ENCODE results near the gene SPOCK3. TPM values are rescaled to one million over a fixed set of nuclear protein-coding genes. Genes with fewer than 3 reads are reported as not detected.
"Not testable (repeated sequence)": the region's sequence is repeated elsewhere in the genome, so short reads cannot be mapped to it uniquely, and the experiment has no call there.

Gene SPOCK3
- total and polyA plus RNA-seq, 5 experiments from 2014 or later = not detected

DNA sequence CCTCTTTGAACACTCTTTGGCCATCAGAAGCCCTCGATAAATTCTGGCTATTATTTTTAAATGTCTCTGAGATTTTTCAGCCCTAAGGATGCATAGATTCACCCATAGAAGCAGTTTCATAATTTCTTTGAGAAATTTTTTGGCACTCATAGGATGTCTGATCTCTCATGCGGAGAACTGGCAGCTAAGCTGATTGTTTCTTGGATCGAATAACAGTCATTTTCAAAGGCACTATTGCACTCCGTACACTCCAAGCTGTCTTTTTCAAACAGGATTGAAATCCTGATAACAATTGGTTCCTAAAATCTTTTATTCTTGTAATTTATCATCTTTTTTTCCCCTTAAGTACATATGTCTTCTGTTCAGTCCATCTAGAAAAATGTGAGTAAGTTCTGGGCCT lies 411.9 kb downstream of the SPOCK3 start:
- DNase-seq = no peak
- Mint-ChIP-seq H3K27ac (no peak overlapping the region), H3K4me1 (no peaks in the 10 kb centered on the region), H3K27me3 (no peaks in the 10 kb centered on the region), H3K36me3 (no peaks in the 10 kb centered on the region), H3K4me3 (no peak overlapping the region), H3K9me3 (peaks cover 0 to 25% (median 15%) of the 10 kb centered on the region in 9 donors)
- no peak for ATAC-seq
- POLR2A ChIA-PET = no interaction called here

- Mint-ChIP-seq H3K4me3 (no peak overlapping the region), H3K36me3 (no peaks in the 10 kb centered on the region), H3K27ac (no peak overlapping the region), H3K4me1 (no peaks in the 10 kb centered on the region), H3K9me3 (peaks cover 0 to 27% (median 10%) of the 10 kb centered on the region in 9 donors), H3K27me3 (no peaks in the 10 kb centered on the region)
- no peak for ATAC-seq
- no peak for DNase-seq
- POLR2A ChIA-PET = no interaction called here
These were observed 417.4 kb downstream of the SPOCK3 start for GRCh38 chr4:166816890-166817289.

- DNase-seq (no peak), ATAC-seq (no peak)
- POLR2A ChIA-PET = no interaction called here
- Mint-ChIP-seq H3K4me1 (no peaks in the 10 kb centered on the region), H3K27me3 (no peaks in the 10 kb centered on the region), H3K27ac (no peak overlapping the region), H3K9me3 (peaks cover 0 to 14% (median 7%) of the 10 kb centered on the region in 9 donors), H3K4me3 (no peak overlapping the region), H3K36me3 (no peaks in the 10 kb centered on the region)
These were observed 425.9 kb downstream of the SPOCK3 start for GRCh38 chr4:166808380-166808779.

- H3K4me1 Mint-ChIP-seq = no peaks in the 10 kb centered on the region
- H3K27ac Mint-ChIP-seq = no peak overlapping the region
- no peak for ATAC-seq
- H3K36me3 Mint-ChIP-seq = no peaks in the 10 kb centered on the region
- no peak for DNase-seq
- POLR2A ChIA-PET = no interaction called here
- H3K9me3 Mint-ChIP-seq = peaks cover 0 to 10% (median 3%) of the 10 kb centered on the region in 9 donors
- no peaks in the 10 kb centered on the region for H3K27me3 Mint-ChIP-seq
- no peak overlapping the region for H3K4me3 Mint-ChIP-seq
These were observed 431.9 kb downstream of the SPOCK3 start for GRCh38 chr4:166802346-166802745.

DNA sequence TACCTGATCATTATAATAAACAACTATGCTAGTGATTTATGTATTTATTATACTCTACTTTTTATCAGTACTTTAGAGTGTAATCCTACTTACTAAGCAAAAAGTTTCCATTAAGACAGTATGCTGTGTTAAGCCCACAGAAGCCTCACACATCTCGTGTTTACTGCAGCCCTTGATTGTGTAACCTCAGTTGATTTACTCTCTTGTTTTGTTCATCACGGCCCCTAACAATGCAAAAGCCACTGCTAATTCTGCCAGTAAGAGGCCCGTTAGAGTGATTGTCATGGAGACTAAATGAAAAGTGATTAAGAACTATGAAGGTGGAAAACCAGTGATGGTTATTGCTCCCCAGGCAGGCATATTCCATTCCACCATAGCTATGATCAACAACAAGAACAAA lies 436.2 kb downstream of the SPOCK3 start:
- Mint-ChIP-seq H3K27me3 (no peaks in the 10 kb centered on the region), H3K4me1 (no peaks in the 10 kb centered on the region), H3K27ac (no peak overlapping the region), H3K9me3 (peaks cover 0 to 16% (median 3%) of the 10 kb centered on the region in 9 donors), H3K4me3 (no peak overlapping the region), H3K36me3 (no peaks in the 10 kb centered on the region)
- POLR2A ChIA-PET = no interaction called here
- ATAC-seq = no peak
- no peak for DNase-seq

DNA sequence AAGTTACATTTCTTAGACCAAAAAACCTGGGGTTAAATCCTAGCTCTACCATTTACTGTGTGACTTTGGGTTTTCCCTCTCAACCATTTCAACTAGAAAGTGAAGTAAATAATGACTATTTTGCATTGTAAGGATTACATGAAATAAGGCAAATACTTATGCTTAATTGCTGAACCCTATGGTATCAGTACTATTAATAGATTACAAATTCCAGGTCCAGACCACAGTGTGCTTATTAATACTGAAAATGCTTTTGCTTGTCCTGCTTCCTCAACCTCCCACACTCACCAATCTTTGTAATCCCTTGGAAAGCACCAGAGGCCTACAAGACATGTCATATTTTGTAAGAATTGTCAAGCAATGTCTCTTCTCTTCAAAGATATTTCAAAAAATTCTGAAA lies 456.5 kb downstream of the SPOCK3 start:
- ATAC-seq = no peak
- Mint-ChIP-seq H3K4me1 (no peaks in the 10 kb centered on the region), H3K4me3 (no peak overlapping the region), H3K27me3 (no peaks in the 10 kb centered on the region), H3K27ac (no peak overlapping the region), H3K36me3 (peaks cover 0 to 13% (median 0%) of the 10 kb centered on the region in 3 donors), H3K9me3 (peaks cover 1 to 31% (median 6%) of the 10 kb centered on the region in 9 donors)
- POLR2A ChIA-PET = no interaction called here
- DNase-seq = no peak

DNA sequence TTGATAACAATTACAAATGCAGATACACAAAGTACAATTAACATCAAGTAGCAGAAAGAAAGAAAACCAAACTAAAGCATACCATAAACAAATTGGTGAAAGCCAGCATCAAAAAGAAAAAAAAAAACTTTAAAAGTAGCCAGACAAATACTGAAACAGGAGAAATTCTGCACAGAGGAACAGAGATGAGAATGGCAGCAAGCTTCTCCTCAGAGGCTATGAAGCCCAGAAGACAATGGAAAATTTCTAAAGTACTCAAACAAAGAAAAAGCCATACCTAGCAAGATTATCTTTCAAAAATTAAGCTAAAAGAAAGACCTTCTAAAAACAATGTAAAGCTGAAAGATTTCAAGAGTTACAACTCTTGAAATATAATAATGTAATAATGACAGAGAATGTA lies 471.3 kb downstream of the SPOCK3 start:
- Mint-ChIP-seq H3K9me3 (peaks cover 3 to 27% (median 16%) of the 10 kb centered on the region in 9 donors), H3K4me1 (no peaks in the 10 kb centered on the region), H3K4me3 (no peak overlapping the region), H3K27ac (no peak overlapping the region), H3K27me3 (no peaks in the 10 kb centered on the region), H3K36me3 (peaks cover 0 to 5% (median 0%) of the 10 kb centered on the region in 3 donors)
- DNase-seq = no peak
- ATAC-seq = no peak
- POLR2A ChIA-PET = no interaction called here

- no peak overlapping the region for H3K4me3 Mint-ChIP-seq
- no peak overlapping the region for H3K27ac Mint-ChIP-seq
- H3K4me1 Mint-ChIP-seq = no peaks in the 10 kb centered on the region
- ATAC-seq (no peak), DNase-seq (no peak)
- POLR2A ChIA-PET = no interaction called here
- no peaks in the 10 kb centered on the region for H3K27me3 Mint-ChIP-seq
- no peaks in the 10 kb centered on the region for H3K36me3 Mint-ChIP-seq
- peaks cover 0 to 19% (median 2%) of the 10 kb centered on the region in 9 donors for H3K9me3 Mint-ChIP-seq
These were observed 492.6 kb downstream of the SPOCK3 start for GRCh38 chr4:166741742-166742141.

DNA sequence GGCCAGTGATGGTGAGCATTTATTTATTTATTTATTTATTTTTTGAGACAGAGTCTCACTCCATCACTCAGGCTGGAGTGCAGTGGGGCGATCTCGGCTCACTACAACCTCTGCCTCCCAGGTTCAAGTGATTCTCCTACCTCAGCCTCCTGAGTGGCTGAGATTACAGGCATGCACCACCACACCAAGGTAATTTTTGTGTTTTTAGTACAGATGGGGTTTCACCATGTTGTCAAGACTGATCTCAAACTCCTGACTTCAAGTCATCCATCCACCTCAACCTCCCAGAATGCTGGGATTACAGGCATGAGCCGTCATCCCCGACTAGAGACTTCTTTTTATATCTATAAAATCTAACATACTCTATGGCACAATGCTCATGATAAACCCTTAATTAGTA lies 495.1 kb downstream of the SPOCK3 start:
- H3K4me1 Mint-ChIP-seq, H3K4me3 Mint-ChIP-seq, POLR2A ChIA-PET, H3K27ac Mint-ChIP-seq, ATAC-seq, DNase-seq, H3K36me3 Mint-ChIP-seq, H3K27me3 Mint-ChIP-seq: not testable (repeated sequence)
- H3K9me3 Mint-ChIP-seq = peaks cover 0 to 13% (median under 1%) of the 10 kb centered on the region in 9 donors

DNA sequence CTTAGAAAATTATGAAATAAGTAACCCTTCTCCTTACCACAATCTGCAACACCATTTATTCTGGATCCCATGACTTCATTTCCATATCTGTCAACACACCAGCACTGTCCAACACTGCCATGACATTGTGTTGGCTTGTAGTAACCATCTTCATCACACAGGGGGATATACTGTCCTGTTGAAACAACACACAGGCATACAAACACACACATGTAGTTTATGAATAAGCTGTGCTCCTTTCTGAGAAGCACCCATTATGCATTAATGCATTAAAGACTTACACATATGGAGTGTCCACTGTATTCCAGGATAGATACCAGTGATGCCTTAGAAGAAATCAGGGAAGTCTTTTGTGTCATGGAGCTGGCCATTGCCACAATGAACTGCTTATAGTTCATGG lies 496.9 kb downstream of the SPOCK3 start:
- H3K9me3 Mint-ChIP-seq = peaks cover 0 to 17% (median 0%) of the 10 kb centered on the region in 9 donors
- no peaks in the 10 kb centered on the region for H3K36me3 Mint-ChIP-seq
- H3K27ac Mint-ChIP-seq = no peak overlapping the region
- no peak for ATAC-seq
- H3K27me3 Mint-ChIP-seq = no peaks in the 10 kb centered on the region
- H3K4me1 Mint-ChIP-seq = no peaks in the 10 kb centered on the region
- H3K4me3 Mint-ChIP-seq = no peak overlapping the region
- POLR2A ChIA-PET = no interaction called here
- no peak for DNase-seq

DNA sequence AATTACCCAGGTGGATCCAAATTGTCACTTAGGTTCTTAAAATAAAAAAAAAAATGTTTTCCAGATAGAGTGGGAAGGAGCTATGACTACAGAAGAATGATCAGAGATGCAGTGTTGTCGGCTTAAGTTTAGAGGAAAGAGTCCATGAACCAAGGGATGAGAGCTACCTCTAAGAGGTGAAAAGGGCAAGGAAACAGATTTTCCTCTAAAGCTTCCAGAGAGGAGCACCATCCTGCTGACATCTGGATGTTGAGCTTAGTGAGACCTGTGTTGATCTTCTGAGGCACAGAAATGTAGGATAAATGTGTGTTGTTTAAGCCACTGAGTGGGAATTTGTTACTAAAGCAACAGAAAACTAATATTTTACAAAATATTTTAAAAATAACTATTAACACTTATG lies 498.7 kb downstream of the SPOCK3 start:
- DNase-seq (no peak), ATAC-seq (no peak)
- Mint-ChIP-seq H3K4me1 (no peaks in the 10 kb centered on the region), H3K27ac (no peak overlapping the region), H3K36me3 (no peaks in the 10 kb centered on the region), H3K9me3 (peaks cover 0 to 17% (median 0%) of the 10 kb centered on the region in 9 donors), H3K27me3 (no peaks in the 10 kb centered on the region), H3K4me3 (no peak overlapping the region)
- POLR2A ChIA-PET = no interaction called here

GRCh38 chr4:166734797-166735196 lies 499.5 kb downstream of the SPOCK3 start:
- Mint-ChIP-seq H3K36me3 (no peaks in the 10 kb centered on the region), H3K9me3 (peaks cover 0 to 17% (median under 1%) of the 10 kb centered on the region in 9 donors), H3K27me3 (no peaks in the 10 kb centered on the region), H3K4me1 (no peaks in the 10 kb centered on the region), H3K27ac (no peak overlapping the region), H3K4me3 (no peak overlapping the region)
- no peak for ATAC-seq
- POLR2A ChIA-PET = no interaction called here
- DNase-seq = no peak

- Mint-ChIP-seq H3K36me3 (no peaks in the 10 kb centered on the region), H3K4me1 (no peaks in the 10 kb centered on the region), H3K4me3 (no peak overlapping the region), H3K27me3 (no peaks in the 10 kb centered on the region), H3K27ac (no peak overlapping the region), H3K9me3 (peaks cover 0 to 17% (median 2%) of the 10 kb centered on the region in 9 donors)
- ATAC-seq (no peak), DNase-seq (no peak)
- POLR2A ChIA-PET = no interaction called here
These were observed 500.6 kb downstream of the SPOCK3 start for GRCh38 chr4:166733686-166734085.

GRCh38 chr4:166726832-166727231 lies 507.5 kb downstream of the SPOCK3 start:
- Mint-ChIP-seq H3K4me1 (no peaks in the 10 kb centered on the region), H3K4me3 (no peak overlapping the region), H3K27ac (no peak overlapping the region), H3K36me3 (no peaks in the 10 kb centered on the region), H3K9me3 (peaks cover 0 to 20% (median 2%) of the 10 kb centered on the region in 9 donors), H3K27me3 (no peaks in the 10 kb centered on the region)
- POLR2A ChIA-PET = no interaction called here
- DNase-seq (no peak), ATAC-seq (no peak)
